ENCODE results near the gene IRF4.

- TF ChIP-seq CTCF (IDR thresholded peaks at IDR 0.05): no peak
- no peak for TF ChIP-seq POLR2A (IDR thresholded peaks at IDR 0.05)
Observed at GRCh38 chr6:403659-404655, 12.4 kb downstream of the IRF4 start.
